Tibial nerve (tissue), 4 donors: Measurements from ENCODE around the gene GDPD1.

Experiments used
- CTCF ChIP-seq, 5 experiments: fragments of 200-600 bp in 3 of 5; fragments of 450-650 bp in 2 of 5; sonication (generic) in 3 of 5; IDR thresholded peaks; one replicate each; pipeline ENCODE4 v1.5.1; 2016 to 2019; ENCODE audit warnings: antibody characterized with exemption in 5 of 5, mild to moderate bottlenecking in 3 of 5, moderate library complexity in 2 of 5
- EP300 ChIP-seq, 2 donors: sonication (generic); formaldehyde crosslinking; IDR thresholded peaks; one replicate each; pipeline ENCODE4 v1.6.1; 2017; ENCODE audit warnings: antibody characterized with exemption in 2 of 2, mild to moderate bottlenecking in 1 of 2
- POLR2A ChIP-seq, 2 donors: fragments of 450-650 bp; IDR thresholded peaks; one replicate each; pipeline ENCODE4 v1.6.1; 2017; ENCODE audit warnings: antibody characterized with exemption in 2 of 2, mild to moderate bottlenecking in 2 of 2, moderate library complexity in 2 of 2

DNA sequence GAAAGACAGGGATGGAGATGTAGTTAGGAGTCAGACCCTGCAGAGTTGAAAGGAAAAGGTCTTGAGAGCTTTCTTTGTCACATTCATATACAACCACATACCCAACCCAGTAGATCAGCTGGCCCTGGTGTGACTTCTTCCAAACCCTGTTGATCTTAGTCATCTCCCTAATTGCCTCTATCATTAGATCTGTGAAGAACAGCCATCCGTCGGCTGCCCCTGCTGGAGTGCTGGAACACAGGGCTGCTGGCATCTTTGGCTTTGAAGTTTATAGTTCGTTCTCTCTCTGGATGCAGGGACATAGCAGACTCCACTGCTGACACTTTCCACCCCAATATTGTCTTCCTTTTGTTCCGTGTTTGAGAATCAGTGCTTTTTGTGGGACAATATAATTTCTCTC, 20.9 kb upstream of the GDPD1 start:
- TF ChIP-seq POLR2A (IDR thresholded peaks at IDR 0.05) (no peak), CTCF (IDR thresholded peaks at IDR 0.05) (no peak), EP300 (IDR thresholded peaks at IDR 0.05) (no peak)
